ENCODE data around the gene SDC4. TPM values are rescaled to one million over a fixed set of nuclear protein-coding genes. Genes with fewer than 3 reads are reported as not detected.

Gene SDC4
- total RNA-seq, 2 donors from 2014 or later = 62.0 to 97.6 TPM

DNA sequence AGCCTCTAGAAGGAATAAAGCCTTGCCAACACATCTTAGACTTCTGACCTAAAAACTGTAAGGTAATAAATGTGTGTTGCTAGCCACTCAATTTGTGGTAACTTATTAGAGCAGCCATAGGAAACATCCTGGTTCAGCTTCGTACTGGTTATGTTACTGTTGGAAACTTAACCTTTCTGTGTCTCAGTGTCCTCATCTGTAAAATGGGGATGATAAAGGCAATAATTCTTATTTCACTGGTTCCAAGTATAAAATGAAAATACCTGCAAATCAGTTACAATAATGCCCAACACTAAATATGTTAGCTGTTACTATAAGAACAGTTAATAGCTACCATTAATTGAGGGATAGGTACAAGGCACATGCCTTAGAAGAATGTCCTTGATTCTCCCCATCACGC, 55.9 kb downstream of the SDC4 start:
- ATAC-seq (no peak), DNase-seq (no peak)
- no peaks in the 10 kb centered on the region for H3K27me3 ChIP-seq
- no peaks in the 10 kb centered on the region for H3K36me3 ChIP-seq (replicated peaks in 1 of 2; ENCODE audit: insufficient read depth in 1 of 2, low read depth in 2 of 2)
- H3K4me3 ChIP-seq = no peak overlapping the region
- TF ChIP-seq, protein P1, sequence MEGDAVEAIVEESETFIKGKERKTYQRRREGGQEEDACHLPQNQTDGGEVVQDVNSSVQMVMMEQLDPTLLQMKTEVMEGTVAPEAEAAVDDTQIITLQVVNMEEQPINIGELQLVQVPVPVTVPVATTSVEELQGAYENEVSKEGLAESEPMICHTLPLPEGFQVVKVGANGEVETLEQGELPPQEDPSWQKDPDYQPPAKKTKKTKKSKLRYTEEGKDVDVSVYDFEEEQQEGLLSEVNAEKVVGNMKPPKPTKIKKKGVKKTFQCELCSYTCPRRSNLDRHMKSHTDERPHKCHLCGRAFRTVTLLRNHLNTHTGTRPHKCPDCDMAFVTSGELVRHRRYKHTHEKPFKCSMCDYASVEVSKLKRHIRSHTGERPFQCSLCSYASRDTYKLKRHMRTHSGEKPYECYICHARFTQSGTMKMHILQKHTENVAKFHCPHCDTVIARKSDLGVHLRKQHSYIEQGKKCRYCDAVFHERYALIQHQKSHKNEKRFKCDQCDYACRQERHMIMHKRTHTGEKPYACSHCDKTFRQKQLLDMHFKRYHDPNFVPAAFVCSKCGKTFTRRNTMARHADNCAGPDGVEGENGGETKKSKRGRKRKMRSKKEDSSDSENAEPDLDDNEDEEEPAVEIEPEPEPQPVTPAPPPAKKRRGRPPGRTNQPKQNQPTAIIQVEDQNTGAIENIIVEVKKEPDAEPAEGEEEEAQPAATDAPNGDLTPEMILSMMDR (IDR thresholded peaks at IDR 0.05) = no peak
- no peak for TF ChIP-seq POLR2A (IDR thresholded peaks at IDR 0.05)
- WGBS, 2 donors = 90 to 91% methylated on average over 2 of the region's 2 CpGs
- peaks cover 16% of the 10 kb centered on the region for H3K4me1 ChIP-seq
- H3K27ac ChIP-seq = no peak overlapping the region
- intact Hi-C loops (cut with DNase I) = no loop called here
- no peaks in the 10 kb centered on the region for H3K9me3 ChIP-seq

- H3K4me1 ChIP-seq = peaks cover 16% of the 10 kb centered on the region
- WGBS, 2 donors = 68 to 73% methylated on average over 9 of the region's 9 CpGs
- DNase-seq = no peak
- H3K27ac ChIP-seq = no peak overlapping the region
- ATAC-seq = no peak
- no peaks in the 10 kb centered on the region for H3K9me3 ChIP-seq
- no peaks in the 10 kb centered on the region for H3K36me3 ChIP-seq (replicated peaks in 1 of 2; ENCODE audit: insufficient read depth in 1 of 2, low read depth in 2 of 2)
- no peaks in the 10 kb centered on the region for H3K27me3 ChIP-seq
- no peak overlapping the region for H3K4me3 ChIP-seq
- no peak for TF ChIP-seq POLR2A (IDR thresholded peaks at IDR 0.05)
- TF ChIP-seq, protein P1 (IDR thresholded peaks at IDR 0.05) = no peak
- intact Hi-C loops (cut with DNase I) = no loop called here
Observed at GRCh38 chr20:45291526-45291925, 56.7 kb downstream of the SDC4 start.

GRCh38 chr20:45290677-45291355, 57.4 kb downstream of the SDC4 start:
- Histone ChIP-seq H3K4me1 (peaks cover 16% of the 10 kb centered on the region), H3K27me3 (no peaks in the 10 kb centered on the region), H3K27ac (no peak overlapping the region), H3K36me3 (replicated peaks in 1 of 2; ENCODE audit: insufficient read depth in 1 of 2, low read depth in 2 of 2) (no peaks in the 10 kb centered on the region), H3K9me3 (no peaks in the 10 kb centered on the region), H3K4me3 (no peak overlapping the region)
- TF ChIP-seq POLR2A (IDR thresholded peaks at IDR 0.05) = no peak
- TF ChIP-seq, protein P1 (IDR thresholded peaks at IDR 0.05) = peak; percentile 78 to 94 (median 91)
- peak; percentile 73 for ATAC-seq
- DNase-seq = peak; percentile 90 to 94 (median 91)
- intact Hi-C loops (cut with DNase I) = no loop called here
- WGBS, 2 donors = 19 to 24% methylated on average over 7 to 8 of the region's 8 CpGs

DNA sequence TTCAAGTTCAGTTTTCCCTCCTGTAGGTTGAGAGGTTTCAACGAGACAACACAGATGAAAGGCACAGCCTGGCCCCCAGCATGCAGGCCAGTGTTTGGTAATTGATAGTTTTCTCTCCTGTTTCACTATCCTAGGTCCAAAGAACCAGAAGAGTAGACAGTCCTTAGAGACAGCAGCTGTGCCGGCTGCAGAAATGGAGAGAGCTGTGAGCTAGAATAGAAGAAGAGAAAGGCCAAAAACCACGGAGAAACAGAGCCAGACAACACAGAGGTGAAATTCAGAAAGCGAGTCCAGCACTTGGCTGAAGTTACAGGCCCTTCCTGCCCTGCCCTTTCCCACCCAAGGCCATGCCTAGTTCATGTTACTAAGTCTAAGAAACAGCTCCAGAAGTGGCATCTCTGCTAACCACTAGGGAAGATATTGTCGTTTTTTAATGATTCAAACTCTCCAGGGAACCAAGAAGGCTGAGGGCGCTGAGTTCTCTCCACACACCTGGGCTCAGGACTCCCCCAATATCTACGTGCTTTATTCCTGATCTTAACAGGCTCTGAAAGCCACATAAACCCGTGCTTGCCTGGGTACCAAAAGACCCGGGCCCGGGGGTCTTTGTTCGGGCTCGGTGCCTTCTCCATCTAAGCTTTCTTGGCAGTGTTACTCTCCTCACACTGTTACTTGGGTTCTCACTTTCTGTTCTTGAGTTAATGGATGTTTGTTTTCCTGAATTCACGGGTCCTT, 58.1 kb downstream of the SDC4 start:
- 75 to 79% methylated on average over 13 of the region's 13 CpGs for WGBS, 2 donors
- intact Hi-C loops (cut with DNase I) = no loop called here

More for the DNA sequence above, 58.1 kb downstream of the SDC4 start:
- H3K9me3 ChIP-seq = no peaks in the 10 kb centered on the region
- no peak for ATAC-seq
- no peaks in the 10 kb centered on the region for H3K27me3 ChIP-seq
- H3K4me1 ChIP-seq = peaks cover 16% of the 10 kb centered on the region
- no peak overlapping the region for H3K27ac ChIP-seq
- no peak for DNase-seq
- TF ChIP-seq, protein P1 (IDR thresholded peaks at IDR 0.05) = no peak
- TF ChIP-seq POLR2A (IDR thresholded peaks at IDR 0.05) = no peak
- no peaks in the 10 kb centered on the region for H3K36me3 ChIP-seq (replicated peaks in 1 of 2; ENCODE audit: insufficient read depth in 1 of 2, low read depth in 2 of 2)
- H3K4me3 ChIP-seq = no peak overlapping the region
